NB4 (cell line): Measurements from ENCODE around the gene LRRK2.

ENCODE experiments used
- MYC ChIP-seq: IDR thresholded peaks from 2 replicates; pipeline ENCODE4 v1.6.1; 2011; ENCODE audit warnings: low read depth, low read length
- POLR2A ChIP-seq: IDR thresholded peaks from 2 replicates; pipeline ENCODE4 v1.6.1; 2011; ENCODE audit warnings: mild to moderate bottlenecking; ENCODE audit not compliant: insufficient read length; ENCODE audit errors: extremely low read depth
- TF ChIP-seq, protein P1 (sequence below): IDR thresholded peaks from one replicate; pipeline ENCODE4 v1.5.1; 2012; ENCODE audit warnings: low read depth, low read length
- TF ChIP-seq, protein P2 (sequence below): IDR thresholded peaks from 2 replicates; pipeline ENCODE4 v1.6.1; 2011; ENCODE audit warnings: low read depth, low read length

DNA sequence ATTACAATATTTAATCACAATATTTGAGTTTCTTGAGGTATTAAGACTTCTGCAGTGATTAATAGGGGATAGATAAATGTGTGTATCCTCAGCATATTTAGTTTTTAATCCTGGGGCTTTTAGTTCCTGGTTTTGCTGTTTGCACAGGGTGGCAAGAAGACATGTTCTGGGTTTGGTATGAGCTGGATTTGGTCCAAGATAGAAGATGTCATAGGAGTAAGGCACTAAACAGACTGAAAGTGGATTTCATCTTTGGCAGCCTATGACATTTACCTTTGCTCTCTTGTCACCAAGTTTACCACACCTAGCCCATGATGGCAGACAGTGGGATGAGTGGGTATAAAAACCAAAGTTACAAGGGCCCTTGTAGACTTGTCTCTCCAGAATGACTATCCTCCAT, 168.2 kb downstream of the LRRK2 start:
- TF ChIP-seq, protein P1, sequence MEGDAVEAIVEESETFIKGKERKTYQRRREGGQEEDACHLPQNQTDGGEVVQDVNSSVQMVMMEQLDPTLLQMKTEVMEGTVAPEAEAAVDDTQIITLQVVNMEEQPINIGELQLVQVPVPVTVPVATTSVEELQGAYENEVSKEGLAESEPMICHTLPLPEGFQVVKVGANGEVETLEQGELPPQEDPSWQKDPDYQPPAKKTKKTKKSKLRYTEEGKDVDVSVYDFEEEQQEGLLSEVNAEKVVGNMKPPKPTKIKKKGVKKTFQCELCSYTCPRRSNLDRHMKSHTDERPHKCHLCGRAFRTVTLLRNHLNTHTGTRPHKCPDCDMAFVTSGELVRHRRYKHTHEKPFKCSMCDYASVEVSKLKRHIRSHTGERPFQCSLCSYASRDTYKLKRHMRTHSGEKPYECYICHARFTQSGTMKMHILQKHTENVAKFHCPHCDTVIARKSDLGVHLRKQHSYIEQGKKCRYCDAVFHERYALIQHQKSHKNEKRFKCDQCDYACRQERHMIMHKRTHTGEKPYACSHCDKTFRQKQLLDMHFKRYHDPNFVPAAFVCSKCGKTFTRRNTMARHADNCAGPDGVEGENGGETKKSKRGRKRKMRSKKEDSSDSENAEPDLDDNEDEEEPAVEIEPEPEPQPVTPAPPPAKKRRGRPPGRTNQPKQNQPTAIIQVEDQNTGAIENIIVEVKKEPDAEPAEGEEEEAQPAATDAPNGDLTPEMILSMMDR, result no peak
- TF ChIP-seq POLR2A (no peak), MYC (no peak)
- TF ChIP-seq, protein P2, sequence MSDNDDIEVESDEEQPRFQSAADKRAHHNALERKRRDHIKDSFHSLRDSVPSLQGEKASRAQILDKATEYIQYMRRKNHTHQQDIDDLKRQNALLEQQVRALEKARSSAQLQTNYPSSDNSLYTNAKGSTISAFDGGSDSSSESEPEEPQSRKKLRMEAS, result no peak
